SK-N-SH (cell line): ENCODE data around the gene STXBP1. TPM values are rescaled to one million over a fixed set of nuclear protein-coding genes. Genes with fewer than 3 reads are reported as not detected.

Experiments used
- CTCF ChIA-PET: fragments of 300-600, 350-600 bp; formaldehyde crosslinking; extraction: SDS; loops from one replicate; lab custom pipeline; 2021; lab: Yijun Ruan, JAX
- POLR2A ChIA-PET: fragments of 350-600 bp; sonication (Branson Sonifier 250); formaldehyde crosslinking; extraction: SDS; loops from one replicate; lab custom pipeline; 2020; ENCODE audit warnings: antibody characterized with exemption, inconsistent platforms; lab: Yijun Ruan, JAX
- DNase-seq: peaks from one replicate; pipeline ENCODE4 v3.0.0; 2012
- H2AFZ ChIP-seq: fragments of 200-600 bp; sonication (generic); 2 replicates; pipeline ENCODE4 v1.8.1; 2016; ENCODE audit warnings: antibody characterized with exemption, mild to moderate bottlenecking, low read depth
- H3F3A ChIP-seq: fragments of 200-600 bp; sonication (generic); replicated peaks from 2 replicates; pipeline ENCODE3; 2016; ENCODE audit warnings: antibody characterized with exemption, mild to moderate bottlenecking; ENCODE audit not compliant: insufficient read depth
- H3K27ac ChIP-seq, 2 experiments: fragments of 200-500 bp in 1 of 2; fragments of 200-600 bp in 1 of 2; sonication (Bioruptor generic) in 1 of 2; sonication (generic), shearing (Covaris generic) in 1 of 2; 2 replicates each; pipeline versions ENCODE4 v1.5.1 to v1.6.1; 2014 to 2016; ENCODE audit warnings: low read depth in 2 of 2, inconsistent platforms in 1 of 2, low read length in 1 of 2, mild to moderate bottlenecking in 1 of 2, mixed read lengths in 1 of 2
- H3K27me3 ChIP-seq: fragments of 200-600 bp; sonication (generic), shearing (Covaris generic); 2 replicates; pipeline ENCODE4 v1.6.1; 2016; ENCODE audit warnings: mixed run types; ENCODE audit not compliant: insufficient read depth
- H3K36me3 ChIP-seq, 2 experiments: fragments of 200-500 bp in 1 of 2; fragments of 200-600 bp in 1 of 2; sonication (Bioruptor generic) in 1 of 2; sonication (generic) in 1 of 2; replicated peaks in 1 of 2; 2 replicates each; pipeline versions ENCODE3 to v1.5.1; 2014 to 2016; ENCODE audit warnings: low read length in 1 of 2, mild to moderate bottlenecking in 1 of 2; ENCODE audit not compliant: insufficient read depth in 2 of 2, control insufficient read depth in 1 of 2
- H3K4me1 ChIP-seq, 2 experiments: fragments of 200-500 bp in 1 of 2; fragments of 200-600 bp in 1 of 2; sonication (Bioruptor generic) in 1 of 2; sonication (generic), shearing (Covaris generic) in 1 of 2; 2 replicates each; pipeline versions ENCODE4 v1.5.1 to v1.6.1; 2014 to 2016; ENCODE audit warnings: low read depth in 1 of 2, low read length in 1 of 2, mixed run types in 1 of 2; ENCODE audit not compliant: insufficient read depth in 2 of 2, control insufficient read depth in 1 of 2
- H3K4me2 ChIP-seq: fragments of 200-600 bp; sonication (generic), shearing (Covaris generic); 2 replicates; pipeline ENCODE4 v1.6.1; 2017; ENCODE audit warnings: mixed run types
- H3K4me3 ChIP-seq, 2 experiments: fragments of 200-500 bp in 1 of 2; fragments of 200-600 bp in 1 of 2; sonication (Bioruptor generic) in 1 of 2; sonication (generic), shearing (Covaris generic) in 1 of 2; 2 replicates each; pipeline versions ENCODE4 v1.5.1 to v1.8.1; 2014 to 2016; ENCODE audit warnings: low read depth in 2 of 2, inconsistent platforms in 1 of 2, low read length in 1 of 2, mild to moderate bottlenecking in 1 of 2, mixed read lengths in 1 of 2, moderate library complexity in 1 of 2
- H3K79me2 ChIP-seq: fragments of 200-600 bp; sonication (generic); 2 replicates; pipeline ENCODE4 v1.8.1; 2017; ENCODE audit warnings: mild to moderate bottlenecking; ENCODE audit not compliant: insufficient read depth
- H3K9ac ChIP-seq: fragments of 200-600 bp; sonication (generic); 2 replicates; pipeline ENCODE4 v1.6.1; 2017; ENCODE audit warnings: mixed run types
- H3K9me2 ChIP-seq: fragments of 200-600 bp; sonication (generic); 2 replicates; pipeline ENCODE4 v1.6.1; 2017; ENCODE audit warnings: mixed run types
- H3K9me3 ChIP-seq: fragments of 200-600 bp; sonication (generic); 2 replicates; pipeline ENCODE4 v1.6.1; 2017; ENCODE audit warnings: mixed run types, mild to moderate bottlenecking, moderate library complexity
- H4K20me1 ChIP-seq: fragments of 200-600 bp; sonication (generic); 2 replicates; pipeline ENCODE4 v1.6.1; 2017; ENCODE audit warnings: mild to moderate bottlenecking, mixed run types; ENCODE audit not compliant: insufficient read depth
- CHD2 ChIP-seq: fragments of 150-350 bp; IDR thresholded peaks from 2 replicates; pipeline ENCODE4 v1.6.1; 2018; ENCODE audit warnings: low read length; ENCODE audit not compliant: partially characterized antibody
- EZH2phosphoT487 ChIP-seq: fragments of 200-600 bp; sonication (generic); IDR thresholded peaks from 2 replicates; pipeline ENCODE4 v1.6.1; 2017; ENCODE audit warnings: low read depth, mixed run types, mild to moderate bottlenecking, antibody characterized with exemption, moderate library complexity, borderline replicate concordance
- FOXM1 ChIP-seq: IDR thresholded peaks from 2 replicates; pipeline ENCODE4 v1.4.0; 2012; ENCODE audit warnings: low read depth, mild to moderate bottlenecking
- GABPA ChIP-seq: IDR thresholded peaks from 2 replicates; pipeline ENCODE4 v1.4.0; 2012; ENCODE audit warnings: low read depth, mild to moderate bottlenecking
- MEF2A ChIP-seq: IDR thresholded peaks from 2 replicates; pipeline ENCODE4 v1.4.0; 2012; ENCODE audit warnings: low read depth, borderline replicate concordance
- MXI1 ChIP-seq: IDR thresholded peaks from 2 replicates; pipeline ENCODE4 v1.6.1; 2012; ENCODE audit warnings: mild to moderate bottlenecking, low read depth, low read length, improper control_type of control experiment
- NFIC ChIP-seq: IDR thresholded peaks from 2 replicates; pipeline ENCODE4 v1.4.0; 2012; ENCODE audit warnings: borderline replicate concordance
- RFX5 ChIP-seq: IDR thresholded peaks from 2 replicates; pipeline ENCODE4 v1.6.1; 2012; ENCODE audit warnings: mild to moderate bottlenecking, improper control_type of control experiment, low read length
- SIN3A ChIP-seq: IDR thresholded peaks from 2 replicates; pipeline ENCODE4 v1.6.1; 2012; ENCODE audit warnings: low read depth, mild to moderate bottlenecking, low read length, moderate library complexity, borderline replicate concordance
- SMC3 ChIP-seq: IDR thresholded peaks from 2 replicates; pipeline ENCODE4 v1.6.1; 2012; ENCODE audit warnings: low read depth, low read length, improper control_type of control experiment
- TAF1 ChIP-seq: IDR thresholded peaks from 2 replicates; pipeline ENCODE4 v1.6.1; 2012; ENCODE audit warnings: low read depth, mild to moderate bottlenecking, low read length, moderate library complexity, borderline replicate concordance
- TCF12 ChIP-seq: IDR thresholded peaks from 2 replicates; pipeline ENCODE4 v1.4.0; 2012
- TEAD4 ChIP-seq: IDR thresholded peaks from 2 replicates; pipeline ENCODE4 v1.4.0; 2012; ENCODE audit warnings: mild to moderate bottlenecking, borderline replicate concordance; ENCODE audit not compliant: insufficient read depth
- ZBTB33 ChIP-seq: IDR thresholded peaks from 2 replicates; pipeline ENCODE4 v1.4.0; 2012; ENCODE audit warnings: low read depth, borderline replicate concordance
- WGBS: methylation state at CpG from one replicate; pipeline ENCODE4 v1.1.6; 2017; ENCODE audit warnings: low lambda C conversion rate; 5-methylcytosine and 5-hydroxymethylcytosine counted together
- polyA plus RNA-seq, 3 experiments: library from polyadenylated mRNA; depleted of rRNA; stranded (reverse); fragments of >200 nt; gene quantifications; 2 replicates each; pipeline ENCODE4 v1.2.3, GENCODE V29; 2012
- TF ChIP-seq, protein P1 (sequence below): fragments of 200-600 bp; sonication (generic); IDR thresholded peaks from 2 replicates; pipeline ENCODE4 v1.6.1; 2017; ENCODE audit warnings: antibody characterized with exemption, mild to moderate bottlenecking, moderate library complexity
- TF ChIP-seq, protein P2 (sequence below): IDR thresholded peaks from 2 replicates; pipeline ENCODE4; 2012
- TF ChIP-seq, protein P3 (sequence below): fragments of 150-350 bp; IDR thresholded peaks from 2 replicates; pipeline ENCODE4 v1.6.1; 2017; ENCODE audit warnings: antibody characterized with exemption, low read length, low read depth, borderline replicate concordance

The STXBP1 gene
- polyA plus RNA-seq, 1 of the 3 experiments (the other 2 are of a cell fraction) = 44.3 TPM

GRCh38 chr9:127712371-127712770 lies 100.3 kb downstream of the STXBP1 start:
- no peaks in the 10 kb centered on the region for H3F3A ChIP-seq
- DNase-seq = no peak
- ChIA-PET POLR2A (no interaction called here), CTCF (interaction anchor here (1.9 kb wide), 1 partner anchor 22 kb away, joined by 7 read pairs; the partner anchor contains the start of gene TOR2A)
- H3K4me2 ChIP-seq = no peak overlapping the region
- H3K36me3 ChIP-seq = no peaks in the 10 kb centered on the region
- no peak overlapping the region for H3K4me3 ChIP-seq
- H3K4me1 ChIP-seq = peaks cover 0 to 15% of the 10 kb centered on the region in 2 experiments; a peak in 1 of 4 replicates
- H2AFZ ChIP-seq = no peak overlapping the region
- no peak overlapping the region for H3K9ac ChIP-seq
- no peaks in the 10 kb centered on the region for H3K9me3 ChIP-seq
- H3K27me3 ChIP-seq = no peaks in the 10 kb centered on the region
- H3K9me2 ChIP-seq = no peaks in the 10 kb centered on the region
- no peak overlapping the region for H3K27ac ChIP-seq
- peaks cover 13% of the 10 kb centered on the region; the same call in 1 of the 2 replicates for H3K79me2 ChIP-seq
- 92% methylated on average over 11 of the region's 11 CpGs for WGBS
- TF ChIP-seq TEAD4 (no peak), SIN3A (no peak)
- TF ChIP-seq, protein P1, sequence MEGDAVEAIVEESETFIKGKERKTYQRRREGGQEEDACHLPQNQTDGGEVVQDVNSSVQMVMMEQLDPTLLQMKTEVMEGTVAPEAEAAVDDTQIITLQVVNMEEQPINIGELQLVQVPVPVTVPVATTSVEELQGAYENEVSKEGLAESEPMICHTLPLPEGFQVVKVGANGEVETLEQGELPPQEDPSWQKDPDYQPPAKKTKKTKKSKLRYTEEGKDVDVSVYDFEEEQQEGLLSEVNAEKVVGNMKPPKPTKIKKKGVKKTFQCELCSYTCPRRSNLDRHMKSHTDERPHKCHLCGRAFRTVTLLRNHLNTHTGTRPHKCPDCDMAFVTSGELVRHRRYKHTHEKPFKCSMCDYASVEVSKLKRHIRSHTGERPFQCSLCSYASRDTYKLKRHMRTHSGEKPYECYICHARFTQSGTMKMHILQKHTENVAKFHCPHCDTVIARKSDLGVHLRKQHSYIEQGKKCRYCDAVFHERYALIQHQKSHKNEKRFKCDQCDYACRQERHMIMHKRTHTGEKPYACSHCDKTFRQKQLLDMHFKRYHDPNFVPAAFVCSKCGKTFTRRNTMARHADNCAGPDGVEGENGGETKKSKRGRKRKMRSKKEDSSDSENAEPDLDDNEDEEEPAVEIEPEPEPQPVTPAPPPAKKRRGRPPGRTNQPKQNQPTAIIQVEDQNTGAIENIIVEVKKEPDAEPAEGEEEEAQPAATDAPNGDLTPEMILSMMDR = no peak
- H4K20me1 ChIP-seq = no peaks in the 10 kb centered on the region

- Histone ChIP-seq H3K9me3 (no peaks in the 10 kb centered on the region), H3K79me2 (peaks cover 13% of the 10 kb centered on the region; the same call in 1 of the 2 replicates), H3K27me3 (no peaks in the 10 kb centered on the region), H3K4me1 (peaks cover 0 to 15% of the 10 kb centered on the region in 2 experiments; a peak in 1 of 4 replicates), H2AFZ (no peak overlapping the region), H3K9ac (no peak overlapping the region), H4K20me1 (no peaks in the 10 kb centered on the region), H3K36me3 (no peaks in the 10 kb centered on the region), H3K9me2 (no peaks in the 10 kb centered on the region), H3K27ac (no peak overlapping the region), H3K4me2 (no peak overlapping the region), H3F3A (no peaks in the 10 kb centered on the region), H3K4me3 (no peak overlapping the region)
- CTCF ChIA-PET = interaction anchor here (1.0 to 1.9 kb wide), 2 partner anchors 22 to 126 kb away, joined by 3 to 7 read pairs; partner anchors contain the start of gene TOR2A
- TF ChIP-seq, protein P2, sequence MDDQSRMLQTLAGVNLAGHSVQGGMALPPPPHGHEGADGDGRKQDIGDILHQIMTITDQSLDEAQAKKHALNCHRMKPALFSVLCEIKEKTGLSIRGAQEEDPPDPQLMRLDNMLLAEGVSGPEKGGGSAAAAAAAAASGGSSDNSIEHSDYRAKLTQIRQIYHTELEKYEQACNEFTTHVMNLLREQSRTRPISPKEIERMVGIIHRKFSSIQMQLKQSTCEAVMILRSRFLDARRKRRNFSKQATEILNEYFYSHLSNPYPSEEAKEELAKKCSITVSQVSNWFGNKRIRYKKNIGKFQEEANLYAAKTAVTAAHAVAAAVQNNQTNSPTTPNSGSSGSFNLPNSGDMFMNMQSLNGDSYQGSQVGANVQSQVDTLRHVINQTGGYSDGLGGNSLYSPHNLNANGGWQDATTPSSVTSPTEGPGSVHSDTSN = no peak
- TF ChIP-seq CHD2 (no peak), EZH2phosphoT487 (no peak), FOXM1 (no peak), GABPA (no peak), TAF1 (no peak), SMC3 (no peak), ZBTB33 (no peak), TCF12 (no peak), MEF2A (no peak), RFX5 (no peak), NFIC (no peak), MXI1 (no peak), SIN3A (no peak)
- TF ChIP-seq, protein P3, sequence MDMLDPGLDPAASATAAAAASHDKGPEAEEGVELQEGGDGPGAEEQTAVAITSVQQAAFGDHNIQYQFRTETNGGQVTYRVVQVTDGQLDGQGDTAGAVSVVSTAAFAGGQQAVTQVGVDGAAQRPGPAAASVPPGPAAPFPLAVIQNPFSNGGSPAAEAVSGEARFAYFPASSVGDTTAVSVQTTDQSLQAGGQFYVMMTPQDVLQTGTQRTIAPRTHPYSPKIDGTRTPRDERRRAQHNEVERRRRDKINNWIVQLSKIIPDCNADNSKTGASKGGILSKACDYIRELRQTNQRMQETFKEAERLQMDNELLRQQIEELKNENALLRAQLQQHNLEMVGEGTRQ = no peak
- 80% methylated on average over 1 of the region's 10 CpGs for WGBS
- POLR2A ChIA-PET = no interaction called here
- no peak for DNase-seq
These were observed 100.8 kb downstream of the STXBP1 start for GRCh38 chr9:127712867-127713266.
